Endothelial cell of umbilical vein (primary cell): ENCODE data around the gene RIC8B. TPM values are rescaled to one million over a fixed set of nuclear protein-coding genes. Genes with fewer than 3 reads are reported as not detected.

Experiments
- BruUV-seq: library from RNA; stranded (reverse); fragments of 400-500 nt; replicated peaks from 2 replicates; lab custom pipeline; 2021; lab: Mats Ljungman, UMichigan
- CTCF ChIA-PET: fragments of 300-600, 350-600 bp; sonication (Branson Sonifier 250); formaldehyde crosslinking; loops from one replicate; lab custom pipeline; 2021; ENCODE audit warnings: antibody characterized with exemption, inconsistent platforms; lab: Charles Lee
- POLR2A ChIA-PET: fragments of 300-600, 350-600 bp; sonication (Branson Sonifier 250); formaldehyde crosslinking; loops from one replicate; lab custom pipeline; 2021; ENCODE audit warnings: antibody characterized with exemption, inconsistent platforms; lab: Charles Lee
- DNase-seq: peaks from one replicate; pipeline ENCODE4 v3.0.0-alpha.2; 2011; ENCODE audit warnings: low read depth, low spot score
- FAIRE-seq: peaks from 2 replicates; lab custom pipeline; 2011; peaks lifted over from hg19 to GRCh38; lab: Jason Lieb, UNC
- H2AFZ ChIP-seq: 2 replicates; pipeline ENCODE4 v1.6.0; 2012; ENCODE audit warnings: low read depth, low read length, control low read depth, inconsistent platforms
- H3K27ac ChIP-seq: 2 replicates; pipeline ENCODE4 v1.5.1; 2011; ENCODE audit warnings: low read depth, mild to moderate bottlenecking, control low read depth, low read length, moderate library complexity; ENCODE audit not compliant: insufficient read depth
- H3K27me3 ChIP-seq, 2 experiments: 2 replicates each; pipeline versions ENCODE4 v1.6.0 to v1.6.1; 2011; ENCODE audit warnings: low read length in 2 of 2, mixed read lengths in 1 of 2; ENCODE audit not compliant: control insufficient read depth in 2 of 2, insufficient read depth in 2 of 2
- H3K36me3 ChIP-seq, 2 experiments: 2 replicates in 1 of 2; 3 replicates in 1 of 2; pipeline ENCODE4 v1.5.1; 2011; ENCODE audit warnings: low read length in 2 of 2, mild to moderate bottlenecking in 1 of 2, moderate library complexity in 1 of 2; ENCODE audit not compliant: control insufficient read depth in 2 of 2, insufficient read depth in 2 of 2; ENCODE audit errors: extremely low read depth in 1 of 2
- H3K4me1 ChIP-seq: 3 replicates; pipeline ENCODE4 v1.5.1; 2011; ENCODE audit warnings: mild to moderate bottlenecking, low read length; ENCODE audit not compliant: control insufficient read depth, insufficient read depth; ENCODE audit errors: extremely low read depth
- H3K4me2 ChIP-seq: 2 replicates; pipeline ENCODE4 v1.6.1; 2011; ENCODE audit warnings: low read length, control low read depth, mixed read lengths; ENCODE audit not compliant: insufficient read depth
- H3K4me3 ChIP-seq, 3 experiments: fragments of 200-600 bp in 1 of 3; sonication (generic), shearing (Covaris generic) in 1 of 3; replicated peaks in 1 of 3; 2 replicates each; pipeline ENCODE4 v1.5.1; 2011 to 2016; ENCODE audit warnings: control low read depth in 3 of 3, low read length in 3 of 3, mild to moderate bottlenecking in 2 of 3, inconsistent platforms in 1 of 3, low read depth in 1 of 3, moderate library complexity in 1 of 3; ENCODE audit not compliant: insufficient read depth in 1 of 3
- H3K79me2 ChIP-seq: 2 replicates; pipeline ENCODE4 v1.6.0; 2012; ENCODE audit warnings: low read length, inconsistent platforms; ENCODE audit not compliant: control insufficient read depth, insufficient read depth
- H3K9ac ChIP-seq: replicated peaks from 2 replicates; pipeline ENCODE3; 2011; ENCODE audit warnings: low read length, control low read depth; ENCODE audit not compliant: insufficient read depth; ENCODE audit errors: extremely low read depth
- H3K9me1 ChIP-seq: replicated peaks from 3 replicates; pipeline ENCODE4 v1.6.0; 2011; ENCODE audit warnings: mild to moderate bottlenecking, low read length; ENCODE audit not compliant: control insufficient read depth, insufficient read depth; ENCODE audit errors: extremely low read depth
- H3K9me3 ChIP-seq: replicated peaks from 2 replicates; pipeline ENCODE4 v1.5.1; 2012; ENCODE audit warnings: low read length, inconsistent platforms; ENCODE audit not compliant: control insufficient read depth, insufficient read depth
- H4K20me1 ChIP-seq: replicated peaks from 2 replicates; pipeline ENCODE3; 2011; ENCODE audit warnings: mild to moderate bottlenecking, low read length; ENCODE audit not compliant: control insufficient read depth, insufficient read depth; ENCODE audit errors: extremely low read depth
- EZH2 ChIP-seq: IDR thresholded peaks from 2 replicates; pipeline ENCODE4 v1.6.1; 2012; ENCODE audit warnings: borderline replicate concordance, low read depth, mild to moderate bottlenecking, moderate library complexity, low read length, inconsistent platforms; ENCODE audit not compliant: severe bottlenecking
- FOS ChIP-seq: IDR thresholded peaks from 2 replicates; pipeline ENCODE4 v1.6.1; 2011; ENCODE audit warnings: mild to moderate bottlenecking, low read length, moderate library complexity, borderline replicate concordance; ENCODE audit not compliant: insufficient read depth
- GATA2 ChIP-seq: IDR thresholded peaks from 2 replicates; pipeline ENCODE4 v1.7.0; 2011; ENCODE audit warnings: low read depth, mild to moderate bottlenecking, moderate library complexity, mixed read lengths, low read length; ENCODE audit not compliant: insufficient read length, insufficient read depth
- JUN ChIP-seq: IDR thresholded peaks from 2 replicates; pipeline ENCODE4 v1.6.1; 2011; ENCODE audit warnings: borderline replicate concordance, low read depth; ENCODE audit not compliant: insufficient read length, insufficient read depth
- MAX ChIP-seq: IDR thresholded peaks from 2 replicates; pipeline ENCODE4 v1.6.1; 2011; ENCODE audit not compliant: insufficient read depth, insufficient read length
- MYC ChIP-seq: IDR thresholded peaks from one replicate; pipeline ENCODE4 v1.6.1; 2011; ENCODE audit warnings: mild to moderate bottlenecking, low read depth, low read length
- POLR2A ChIP-seq: IDR thresholded peaks from 2 replicates; pipeline ENCODE4 v1.6.1; 2012; ENCODE audit warnings: low read depth, mild to moderate bottlenecking, control low read depth, low read length
- POLR2AphosphoS5 ChIP-seq: IDR thresholded peaks from 2 replicates; pipeline ENCODE4 v1.6.1; 2012; ENCODE audit warnings: low read depth, mild to moderate bottlenecking, control low read depth, low read length, moderate library complexity; ENCODE audit not compliant: insufficient read depth
- dilution Hi-C: fragments of 300-500 bp; cut with MboI; formaldehyde crosslinking; loops from one replicate; pipeline ENCODE4 v1.15.0; 2019; ENCODE audit warnings: low sequenced_read_pairs; ENCODE audit not compliant: extremely low pct_ligation_motif_present
- intact Hi-C: fragments of 100-400 bp; cut with micrococcal nuclease; formaldehyde crosslinking; loops from one replicate; pipeline ENCODE4 v1.10.0; 2022
- polyA plus RNA-seq, 4 experiments: library from polyadenylated mRNA; depleted of rRNA in 3 of 4; stranded (reverse) in 3 of 4; unstranded in 1 of 4; fragments of >200 nt; gene quantifications; 2 replicates each; pipeline versions ENCODE4 v1.2.1 to v1.2.3, GENCODE V29; 2011 to 2012; ENCODE audit warnings: missing spikeins in 1 of 4
- total RNA-seq: library from RNA; stranded (reverse); gene quantifications from 2 replicates; pipeline ENCODE4 v1.2.3, GENCODE V29; 2021
- TF ChIP-seq, protein P1 (sequence below), 2 donors: IDR thresholded peaks; 1 replicate in 1 of 2; 2 replicates in 1 of 2; pipeline ENCODE4 v1.5.1; 2011; ENCODE audit warnings: low read length in 2 of 2, mild to moderate bottlenecking in 2 of 2, moderate library complexity in 2 of 2, control low read depth in 1 of 2, inconsistent platforms in 1 of 2, low read depth in 1 of 2; ENCODE audit not compliant: insufficient read depth in 1 of 2; ENCODE audit errors: extremely low read depth in 1 of 2

The RIC8B gene
- total and polyA plus RNA-seq, 2 donors (not counting 3 experiments of a cell fraction or from before 2014, with no cell fraction given) = 4.1 to 13.7 TPM

DNA sequence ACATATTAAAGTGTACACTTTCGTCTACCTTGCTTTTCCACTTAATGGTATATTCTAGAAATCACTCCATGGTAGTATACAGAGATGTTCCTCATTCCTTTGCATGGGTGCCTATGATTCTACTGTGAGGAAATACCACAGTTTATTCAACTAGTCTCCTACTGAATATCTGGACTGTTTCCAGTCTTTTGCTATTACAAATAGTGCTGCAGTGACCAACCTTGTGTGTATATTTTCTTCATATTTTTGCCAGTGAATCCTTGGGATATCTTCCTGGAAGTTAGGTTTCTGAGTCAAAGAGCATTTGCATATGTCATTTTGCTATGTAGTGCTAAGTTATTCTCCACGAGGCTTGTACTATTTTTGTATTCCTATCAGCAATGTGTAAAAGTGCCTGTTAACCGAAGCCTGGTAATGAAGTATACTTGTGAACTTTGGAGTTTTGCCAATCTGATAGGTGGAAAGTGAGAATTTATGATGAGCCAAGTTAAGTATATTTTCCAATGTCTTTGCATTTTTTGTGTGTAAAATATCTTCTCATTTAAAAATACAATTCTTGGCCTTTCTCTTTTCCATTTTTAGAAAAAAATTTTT lies 149.9 kb downstream of the RIC8B start:
- Histone ChIP-seq H3K4me1 (peaks cover 5% of the 10 kb centered on the region), H3K79me2 (no peaks in the 10 kb centered on the region), H3K4me2 (no peak overlapping the region), H3K27me3 (peaks cover 13 to 17% of the 10 kb centered on the region in 2 experiments), H3K36me3 (no peaks in the 10 kb centered on the region), H3K9ac (no peak overlapping the region), H3K4me3 (no peak overlapping the region), H3K27ac (no peak overlapping the region), H4K20me1 (no peaks in the 10 kb centered on the region), H3K9me1 (no peaks in the 10 kb centered on the region), H3K9me3 (no peaks in the 10 kb centered on the region), H2AFZ (no peak overlapping the region)
- TF ChIP-seq JUN = no peak
- no TSS peak for BruUV-seq
- ChIA-PET POLR2A (no interaction called here), CTCF (no interaction called here)
- dilution Hi-C loops = no loop called here
- no peak for FAIRE-seq
- intact Hi-C loops = no loop called here
- no peak for DNase-seq

- TF ChIP-seq JUN (no peak), MYC (no peak), GATA2 (no peak), FOS (no peak), MAX (no peak), POLR2AphosphoS5 (no peak), POLR2A (no peak), EZH2 (no peak)
- TF ChIP-seq, protein P1, sequence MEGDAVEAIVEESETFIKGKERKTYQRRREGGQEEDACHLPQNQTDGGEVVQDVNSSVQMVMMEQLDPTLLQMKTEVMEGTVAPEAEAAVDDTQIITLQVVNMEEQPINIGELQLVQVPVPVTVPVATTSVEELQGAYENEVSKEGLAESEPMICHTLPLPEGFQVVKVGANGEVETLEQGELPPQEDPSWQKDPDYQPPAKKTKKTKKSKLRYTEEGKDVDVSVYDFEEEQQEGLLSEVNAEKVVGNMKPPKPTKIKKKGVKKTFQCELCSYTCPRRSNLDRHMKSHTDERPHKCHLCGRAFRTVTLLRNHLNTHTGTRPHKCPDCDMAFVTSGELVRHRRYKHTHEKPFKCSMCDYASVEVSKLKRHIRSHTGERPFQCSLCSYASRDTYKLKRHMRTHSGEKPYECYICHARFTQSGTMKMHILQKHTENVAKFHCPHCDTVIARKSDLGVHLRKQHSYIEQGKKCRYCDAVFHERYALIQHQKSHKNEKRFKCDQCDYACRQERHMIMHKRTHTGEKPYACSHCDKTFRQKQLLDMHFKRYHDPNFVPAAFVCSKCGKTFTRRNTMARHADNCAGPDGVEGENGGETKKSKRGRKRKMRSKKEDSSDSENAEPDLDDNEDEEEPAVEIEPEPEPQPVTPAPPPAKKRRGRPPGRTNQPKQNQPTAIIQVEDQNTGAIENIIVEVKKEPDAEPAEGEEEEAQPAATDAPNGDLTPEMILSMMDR (IDR thresholded peaks at IDR 0.05; ENCODE audit: extremely low read depth in 1 of 2, insufficient read depth in 1 of 2, low read depth in 1 of 2, low read length in 2 of 2) = no peak
- POLR2A ChIA-PET = no interaction called here
- Histone ChIP-seq H3K79me2 (no peaks in the 10 kb centered on the region), H3K9me3 (no peaks in the 10 kb centered on the region), H2AFZ (no peak overlapping the region), H3K36me3 (no peaks in the 10 kb centered on the region), H3K27me3 (peaks cover 6 to 12% of the 10 kb centered on the region in 2 experiments), H3K4me2 (no peak overlapping the region), H3K9ac (no peak overlapping the region), H3K27ac (no peak overlapping the region), H4K20me1 (no peaks in the 10 kb centered on the region), H3K4me3 (no peak overlapping the region), H3K4me1 (no peaks in the 10 kb centered on the region), H3K9me1 (no peaks in the 10 kb centered on the region)
- no peak for DNase-seq
- intact Hi-C loops = no loop called here
- no TSS peak for BruUV-seq
- CTCF ChIA-PET = no interaction called here
- FAIRE-seq = no peak
- dilution Hi-C loops = no loop called here
Observed at GRCh38 chr12:106926657-106927056, 152.2 kb downstream of the RIC8B start.
